Activated gamma-delta T cell treated with Interleukin-2 at 50 U/mL for 16 hours (primary cell): ENCODE data around the gene CCNT1.
"Not testable (repeated sequence)": the region's sequence is repeated elsewhere in the genome, so short reads cannot be mapped to it uniquely, and the experiment has no call there.

Experiments used
- DNase-seq: peaks from one replicate; pipeline ENCODE4 v3.0.0-alpha.2; 2020

The CCNT1 gene

GRCh38 chr12:48716493-48717251, at the start of gene CCNT1:
Gene CCNT1, minus strand, starts transcription at chr12:48716707. Its CDS starts 32 bp downstream, at chr12:48716675.
- peak; percentile 97 for DNase-seq

- no peak for DNase-seq
Observed at GRCh38 chr12:48765753-48766162, 49.3 kb upstream of the CCNT1 start.

- DNase-seq, result no peak
Observed at GRCh38 chr12:48764521-48764920, 48.0 kb upstream of the CCNT1 start.

- DNase-seq, result no peak
Observed at GRCh38 chr12:48758737-48759136, 42.2 kb upstream of the CCNT1 start.

GRCh38 chr12:48758186-48758585, 41.7 kb upstream of the CCNT1 start:
- no peak for DNase-seq

- DNase-seq, result no peak
Observed at GRCh38 chr12:48750769-48751356, 34.4 kb upstream of the CCNT1 start.

- DNase-seq, result no peak
Observed at GRCh38 chr12:48750215-48750614, 33.7 kb upstream of the CCNT1 start.

- DNase-seq, result no peak
Observed at GRCh38 chr12:48744251-48745008, 27.9 kb upstream of the CCNT1 start.

GRCh38 chr12:48739618-48740269, 23.2 kb upstream of the CCNT1 start:
- DNase-seq, result no peak

- DNase-seq, result no peak
Observed at GRCh38 chr12:48736456-48736855, 19.9 kb upstream of the CCNT1 start.

- DNase-seq, result no peak
Observed at GRCh38 chr12:48728807-48729206, 12.3 kb upstream of the CCNT1 start.

GRCh38 chr12:48720737-48721136, 4.2 kb upstream of the CCNT1 start:
- DNase-seq, result not testable (repeated sequence)

GRCh38 chr12:48720171-48720570, 3.7 kb upstream of the CCNT1 start:
- not testable (repeated sequence) for DNase-seq

- DNase-seq, result not testable (repeated sequence)
Observed at GRCh38 chr12:48719002-48719401, 2.5 kb upstream of the CCNT1 start.

GRCh38 chr12:48717252-48717695, 767 bp upstream of the CCNT1 start:
- no peak for DNase-seq

GRCh38 chr12:48716168-48716492, 377 bp downstream of the CCNT1 start:
- DNase-seq, result no peak

- DNase-seq, result no peak
Observed at GRCh38 chr12:48712209-48712608, 4.3 kb downstream of the CCNT1 start.

- not testable (repeated sequence) for DNase-seq
Observed at GRCh38 chr12:48698822-48699221, 17.7 kb downstream of the CCNT1 start.

- DNase-seq, result no peak
Observed at GRCh38 chr12:48696626-48697025, 19.9 kb downstream of the CCNT1 start.

- no peak for DNase-seq
Observed at GRCh38 chr12:48695859-48696258, 20.6 kb downstream of the CCNT1 start.

- no peak for DNase-seq
Observed at GRCh38 chr12:48694038-48694437, 22.5 kb downstream of the CCNT1 start.

GRCh38 chr12:48693572-48693971, 22.9 kb downstream of the CCNT1 start:
- no peak for DNase-seq

GRCh38 chr12:48691826-48692487, 24.6 kb downstream of the CCNT1 start:
- DNase-seq, result no peak
